ENCODE data around the gene BAIAP2L1. TPM values are rescaled to one million over a fixed set of nuclear protein-coding genes. Genes with fewer than 3 reads are reported as not detected.
A peak's percentile ranks its signal among the peaks of the same experiment; 100 is the strongest.

Gene BAIAP2L1
- total and polyA plus RNA-seq, 2 donors (not counting 3 experiments of a cell fraction or from before 2014, with no cell fraction given), result 0.32 to 1.1 TPM

DNA sequence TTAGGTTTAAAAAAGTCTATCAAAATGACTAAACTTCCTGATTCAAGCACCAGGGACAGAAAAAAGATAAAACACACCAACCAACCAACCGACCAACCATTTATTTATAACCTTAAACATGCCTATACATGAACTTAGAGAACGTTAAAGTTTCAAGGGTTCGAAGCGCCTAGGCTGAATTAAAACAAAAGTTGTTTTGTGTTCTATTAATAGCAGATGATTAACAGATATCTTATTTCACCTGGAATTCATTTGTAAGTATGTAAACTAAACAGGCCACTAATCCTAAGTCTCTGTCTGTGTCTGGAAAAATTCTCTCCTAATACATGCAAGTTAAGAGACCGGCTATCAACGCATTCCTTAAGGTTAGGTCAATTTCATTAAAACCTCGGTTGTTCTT lies 1.4 kb downstream of the BAIAP2L1 start:
- no peaks in the 10 kb centered on the region for H3K4me1 ChIP-seq (ENCODE audit: control insufficient read depth, extremely low read depth, insufficient read depth, low read length)
- no TSS peak for BruUV-seq (replicated peaks)
- no peak overlapping the region for H3K9ac ChIP-seq (replicated peaks; ENCODE audit: extremely low read depth, insufficient read depth, low read length)
- H3K9me3 ChIP-seq (replicated peaks; ENCODE audit: control insufficient read depth, insufficient read depth, low read length), result no peaks in the 10 kb centered on the region
- no peaks in the 10 kb centered on the region for H3K36me3 ChIP-seq (ENCODE audit: control insufficient read depth in 2 of 2, extremely low read depth in 1 of 2, insufficient read depth in 2 of 2, low read length in 2 of 2)
- peaks cover 4 to 10% of the 10 kb centered on the region in 2 experiments for H3K27me3 ChIP-seq (ENCODE audit: control insufficient read depth in 2 of 2, insufficient read depth in 2 of 2, low read length in 2 of 2)
- no peaks in the 10 kb centered on the region for H3K79me2 ChIP-seq (ENCODE audit: control insufficient read depth, insufficient read depth, low read length)
- no peak overlapping the region for H3K4me3 ChIP-seq (replicated peaks in 1 of 3; ENCODE audit: insufficient read depth in 1 of 3, low read depth in 1 of 3, low read length in 3 of 3)
- TF ChIP-seq JUN (IDR thresholded peaks at IDR 0.05; ENCODE audit: borderline replicate concordance, insufficient read depth, insufficient read length, low read depth) (no peak), EZH2 (IDR thresholded peaks at IDR 0.05; ENCODE audit: borderline replicate concordance, low read depth, low read length, severe bottlenecking) (peak; percentile 1)
- H2AFZ ChIP-seq (ENCODE audit: low read depth, low read length), result no peak overlapping the region
- no peaks in the 10 kb centered on the region for H4K20me1 ChIP-seq (replicated peaks; ENCODE audit: control insufficient read depth, extremely low read depth, insufficient read depth, low read length)
- H3K9me1 ChIP-seq (replicated peaks; ENCODE audit: control insufficient read depth, extremely low read depth, insufficient read depth, low read length), result no peaks in the 10 kb centered on the region
- dilution Hi-C loops (cut with MboI; ENCODE audit: extremely low pct_ligation_motif_present, low sequenced_read_pairs) (no loop called here), intact Hi-C loops (cut with micrococcal nuclease) (no loop called here)
- FAIRE-seq (no peak), DNase-seq (ENCODE audit: low read depth, low spot score) (no peak)
- no peak overlapping the region for H3K27ac ChIP-seq (ENCODE audit: insufficient read depth, low read depth, low read length)
- CTCF ChIA-PET, result interaction anchor here (1.0 kb wide), 1 partner anchor 22 kb away, joined by 3 read pairs; no protein-coding TSS in a partner anchor
- POLR2A ChIA-PET, result no interaction called here
- no peak overlapping the region for H3K4me2 ChIP-seq (ENCODE audit: insufficient read depth, low read length)

DNA sequence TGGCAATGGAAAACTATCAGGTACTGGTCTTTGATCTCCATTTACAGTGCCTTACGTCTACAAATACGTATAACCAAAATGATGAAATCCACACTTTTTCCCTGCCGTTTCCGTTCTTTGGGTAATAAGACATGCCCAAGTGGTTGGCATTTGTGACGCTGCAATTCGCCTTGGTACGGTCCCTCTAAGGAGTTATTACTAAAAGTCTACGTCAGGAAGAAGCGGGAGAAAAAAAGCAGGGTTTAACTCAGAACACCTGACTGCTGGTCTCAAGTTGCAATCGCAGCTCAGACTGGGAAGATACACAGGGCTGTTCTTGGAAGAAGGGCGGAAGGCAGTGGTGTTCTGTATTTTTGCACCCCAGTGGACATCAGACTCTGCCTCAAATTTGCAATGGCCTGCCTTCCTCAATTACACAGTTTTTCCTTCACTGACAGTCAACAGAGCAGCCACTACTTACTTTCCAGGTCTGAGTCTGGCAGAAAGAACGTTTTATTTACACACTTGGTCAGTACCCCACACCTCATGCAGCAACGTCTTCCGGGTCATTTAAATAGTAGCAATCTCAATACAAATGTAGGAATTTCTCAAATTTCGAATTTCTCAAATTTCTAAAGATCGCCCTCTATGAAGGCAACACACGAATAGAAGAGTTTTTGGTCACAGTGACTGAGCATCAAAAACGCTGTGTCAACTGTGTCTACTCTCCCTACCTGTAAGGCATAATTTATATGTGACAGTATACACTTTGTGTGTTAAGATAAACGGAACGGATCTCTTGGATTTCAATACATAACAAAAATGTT lies 2.1 kb downstream of the BAIAP2L1 start:
- H3K79me2 ChIP-seq (ENCODE audit: control insufficient read depth, insufficient read depth, low read length), result no peaks in the 10 kb centered on the region
- no peak overlapping the region for H3K4me3 ChIP-seq (replicated peaks in 1 of 3; ENCODE audit: insufficient read depth in 1 of 3, low read depth in 1 of 3, low read length in 3 of 3)
- H4K20me1 ChIP-seq (replicated peaks; ENCODE audit: control insufficient read depth, extremely low read depth, insufficient read depth, low read length), result no peaks in the 10 kb centered on the region
- POLR2A ChIA-PET, result no interaction called here
- intact Hi-C loops (cut with micrococcal nuclease) (no loop called here), dilution Hi-C loops (cut with MboI; ENCODE audit: extremely low pct_ligation_motif_present, low sequenced_read_pairs) (no loop called here)
- no peak overlapping the region for H3K9ac ChIP-seq (replicated peaks; ENCODE audit: extremely low read depth, insufficient read depth, low read length)
- peaks cover 4 to 10% of the 10 kb centered on the region in 2 experiments for H3K27me3 ChIP-seq (ENCODE audit: control insufficient read depth in 2 of 2, insufficient read depth in 2 of 2, low read length in 2 of 2)
- DNase-seq (ENCODE audit: low read depth, low spot score), result no peak
- no TSS peak for BruUV-seq (replicated peaks)
- TF ChIP-seq EZH2 (IDR thresholded peaks at IDR 0.05; ENCODE audit: borderline replicate concordance, low read depth, low read length, severe bottlenecking), result no peak
- no peak for TF ChIP-seq POLR2AphosphoS5 (IDR thresholded peaks at IDR 0.05; ENCODE audit: insufficient read depth, low read depth, low read length)
- TF ChIP-seq, protein P1, sequence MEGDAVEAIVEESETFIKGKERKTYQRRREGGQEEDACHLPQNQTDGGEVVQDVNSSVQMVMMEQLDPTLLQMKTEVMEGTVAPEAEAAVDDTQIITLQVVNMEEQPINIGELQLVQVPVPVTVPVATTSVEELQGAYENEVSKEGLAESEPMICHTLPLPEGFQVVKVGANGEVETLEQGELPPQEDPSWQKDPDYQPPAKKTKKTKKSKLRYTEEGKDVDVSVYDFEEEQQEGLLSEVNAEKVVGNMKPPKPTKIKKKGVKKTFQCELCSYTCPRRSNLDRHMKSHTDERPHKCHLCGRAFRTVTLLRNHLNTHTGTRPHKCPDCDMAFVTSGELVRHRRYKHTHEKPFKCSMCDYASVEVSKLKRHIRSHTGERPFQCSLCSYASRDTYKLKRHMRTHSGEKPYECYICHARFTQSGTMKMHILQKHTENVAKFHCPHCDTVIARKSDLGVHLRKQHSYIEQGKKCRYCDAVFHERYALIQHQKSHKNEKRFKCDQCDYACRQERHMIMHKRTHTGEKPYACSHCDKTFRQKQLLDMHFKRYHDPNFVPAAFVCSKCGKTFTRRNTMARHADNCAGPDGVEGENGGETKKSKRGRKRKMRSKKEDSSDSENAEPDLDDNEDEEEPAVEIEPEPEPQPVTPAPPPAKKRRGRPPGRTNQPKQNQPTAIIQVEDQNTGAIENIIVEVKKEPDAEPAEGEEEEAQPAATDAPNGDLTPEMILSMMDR (IDR thresholded peaks at IDR 0.05; ENCODE audit: extremely low read depth in 1 of 2, insufficient read depth in 1 of 2, low read depth in 1 of 2, low read length in 2 of 2), result no peak
- no peaks in the 10 kb centered on the region for H3K36me3 ChIP-seq (ENCODE audit: control insufficient read depth in 2 of 2, extremely low read depth in 1 of 2, insufficient read depth in 2 of 2, low read length in 2 of 2)
- no peak overlapping the region for H3K4me2 ChIP-seq (ENCODE audit: insufficient read depth, low read length)
- no peaks in the 10 kb centered on the region for H3K9me1 ChIP-seq (replicated peaks; ENCODE audit: control insufficient read depth, extremely low read depth, insufficient read depth, low read length)
- no peak overlapping the region for H2AFZ ChIP-seq (ENCODE audit: low read depth, low read length)
- CTCF ChIA-PET, result no interaction called here
- no peaks in the 10 kb centered on the region for H3K4me1 ChIP-seq (ENCODE audit: control insufficient read depth, extremely low read depth, insufficient read depth, low read length)
- no peak for FAIRE-seq
- H3K27ac ChIP-seq (ENCODE audit: insufficient read depth, low read depth, low read length), result no peak overlapping the region
- no peaks in the 10 kb centered on the region for H3K9me3 ChIP-seq (replicated peaks; ENCODE audit: control insufficient read depth, insufficient read depth, low read length)

Data from endothelial cell of umbilical vein (primary cell).